Measurements from ENCODE around the gene SCTR.

DNA sequence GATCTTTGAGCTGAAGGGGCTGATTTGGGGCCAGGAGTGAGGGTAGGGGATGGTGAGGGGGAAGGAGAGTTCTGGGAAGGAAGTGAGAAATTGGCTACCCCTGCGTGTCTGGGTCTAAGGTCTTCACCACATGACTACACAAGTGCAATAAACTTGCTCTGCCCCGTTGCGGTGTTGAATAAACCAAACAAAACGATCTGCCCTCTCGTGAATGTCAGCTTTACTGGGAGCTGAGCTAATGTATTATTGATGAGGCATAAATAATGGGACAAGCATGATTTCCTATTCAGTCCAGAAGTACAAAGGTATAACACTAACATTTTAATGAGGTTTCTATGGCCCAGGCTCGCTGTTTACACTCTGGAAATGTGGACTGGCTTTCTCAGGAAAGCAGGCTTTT, 11.9 kb upstream of the SCTR start:
- TF ChIP-seq EZH2phosphoT487 (IDR thresholded peaks at IDR 0.05; ENCODE audit: borderline replicate concordance, low read length) = no peak
- TF ChIP-seq CTCF (conservative IDR thresholded peaks at IDR 0.05; ENCODE audit: low read depth, low read length) = no peak
- TF ChIP-seq EZH2 (IDR thresholded peaks at IDR 0.05; ENCODE audit: low read length, unreplicated experiment) = no peak
